Loucy (cell line): ENCODE results near the gene CDH15.
A peak's percentile ranks its signal among the peaks of the same experiment; 100 is the strongest.

Experiments used
- H2AFZ ChIP-seq: fragments of 200-600 bp; sonication (generic); 2 replicates; pipeline ENCODE4 v1.6.0; 2016; ENCODE audit warnings: antibody characterized with exemption, mild to moderate bottlenecking, low read length, moderate library complexity
- H3F3A ChIP-seq: fragments of 200-600 bp; 2 replicates; pipeline ENCODE4 v1.6.0; 2016; ENCODE audit warnings: antibody characterized with exemption, low read depth, mild to moderate bottlenecking
- H3K27me3 ChIP-seq: fragments of 200-600 bp; sonication (generic); 2 replicates; pipeline ENCODE4 v1.6.1; 2014; ENCODE audit warnings: low read length, mild to moderate bottlenecking; ENCODE audit not compliant: insufficient read depth, poor library complexity, severe bottlenecking
- H3K36me3 ChIP-seq: fragments of 200-600 bp; sonication (generic); 2 replicates; pipeline ENCODE4 v1.6.1; 2016; ENCODE audit warnings: low read length; ENCODE audit not compliant: insufficient read depth
- H3K4me1 ChIP-seq: fragments of 200-600 bp; sonication (generic); 2 replicates; pipeline ENCODE4 v1.5.1; 2014; ENCODE audit warnings: low read length, mild to moderate bottlenecking; ENCODE audit not compliant: insufficient read depth, poor library complexity, severe bottlenecking
- H3K4me2 ChIP-seq: fragments of 200-600 bp; sonication (generic); 2 replicates; pipeline ENCODE4 v1.6.0; 2014; ENCODE audit warnings: antibody characterized with exemption, low read length, low read depth, mild to moderate bottlenecking; ENCODE audit not compliant: poor library complexity, severe bottlenecking
- H3K4me3 ChIP-seq: fragments of 200-600 bp; sonication (generic); 2 replicates; pipeline ENCODE4 v1.5.1; 2014; ENCODE audit warnings: low read length, mild to moderate bottlenecking, mixed read lengths; ENCODE audit not compliant: poor library complexity, severe bottlenecking
- H3K79me2 ChIP-seq: fragments of 200-600 bp; sonication (generic); 2 replicates; pipeline ENCODE4 v1.6.1; 2014; ENCODE audit warnings: low read length; ENCODE audit not compliant: insufficient read depth
- H3K9ac ChIP-seq: fragments of 200-600 bp; sonication (generic); 2 replicates; pipeline ENCODE4 v1.6.0; 2014; ENCODE audit warnings: mild to moderate bottlenecking, low read depth, low read length, moderate library complexity; ENCODE audit not compliant: poor library complexity, severe bottlenecking
- H3K9me2 ChIP-seq: fragments of 200-600 bp; sonication (generic); replicated peaks from 2 replicates; pipeline ENCODE4 v1.6.1; 2016; ENCODE audit warnings: low read depth, low read length, mixed read lengths
- H3K9me3 ChIP-seq: fragments of 200-600 bp; sonication (generic); 2 replicates; pipeline ENCODE4 v1.6.1; 2014; ENCODE audit warnings: mild to moderate bottlenecking, antibody characterized with exemption, low read length, low read depth; ENCODE audit not compliant: insufficient read depth
- H4K20me1 ChIP-seq: fragments of 200-600 bp; sonication (generic); 2 replicates; pipeline ENCODE4 v1.6.0; 2014; ENCODE audit warnings: antibody characterized with exemption, low read length, mild to moderate bottlenecking; ENCODE audit not compliant: insufficient read depth, poor library complexity, severe bottlenecking
- CTCF ChIP-seq: fragments of 200-600 bp; sonication (generic); conservative IDR thresholded peaks from 2 replicates; pipeline ENCODE4 v1.5.1; 2014; ENCODE audit warnings: mild to moderate bottlenecking, antibody characterized with exemption, low read length
- EZH2phosphoT487 ChIP-seq: fragments of 200-600 bp; IDR thresholded peaks from 2 replicates; pipeline ENCODE4 v1.6.1; 2018; ENCODE audit warnings: antibody characterized with exemption, mild to moderate bottlenecking, moderate library complexity, borderline replicate concordance

CDH15 gene

GRCh38 chr16:89219365-89219764, 47.8 kb downstream of the CDH15 start:
- H3K4me3 ChIP-seq, result no peak overlapping the region
- no peaks in the 10 kb centered on the region for H4K20me1 ChIP-seq
- H3K9me3 ChIP-seq, result no peaks in the 10 kb centered on the region
- H3F3A ChIP-seq, result no peaks in the 10 kb centered on the region
- H2AFZ ChIP-seq, result no peak overlapping the region
- H3K4me2 ChIP-seq, result peak overlapping the region; percentile 24
- no peak for TF ChIP-seq EZH2phosphoT487
- TF ChIP-seq CTCF, result no peak
- no peaks in the 10 kb centered on the region for H3K36me3 ChIP-seq
- no peaks in the 10 kb centered on the region for H3K9me2 ChIP-seq
- H3K4me1 ChIP-seq, result peaks cover 2% of the 10 kb centered on the region
- H3K27me3 ChIP-seq, result no peaks in the 10 kb centered on the region
- H3K9ac ChIP-seq, result no peak overlapping the region
- H3K79me2 ChIP-seq, result peaks cover 6% of the 10 kb centered on the region; the same call in 1 of the 2 replicates

- no peak overlapping the region for H2AFZ ChIP-seq
- no peak overlapping the region for H3K4me2 ChIP-seq
- H3K9me3 ChIP-seq, result no peaks in the 10 kb centered on the region
- no peaks in the 10 kb centered on the region for H4K20me1 ChIP-seq
- H3K9me2 ChIP-seq, result no peaks in the 10 kb centered on the region
- no peak for TF ChIP-seq CTCF
- TF ChIP-seq EZH2phosphoT487, result no peak
- peaks cover 6% of the 10 kb centered on the region; the same call in 1 of the 2 replicates for H3K79me2 ChIP-seq
- no peaks in the 10 kb centered on the region for H3F3A ChIP-seq
- H3K36me3 ChIP-seq, result no peaks in the 10 kb centered on the region
- H3K4me1 ChIP-seq, result peaks cover 2% of the 10 kb centered on the region
- H3K4me3 ChIP-seq, result no peak overlapping the region
- H3K27me3 ChIP-seq, result no peaks in the 10 kb centered on the region
- no peak overlapping the region for H3K9ac ChIP-seq
Measured at GRCh38 chr16:89221604-89222003, 50.1 kb downstream of the CDH15 start.

- no peaks in the 10 kb centered on the region for H3K27me3 ChIP-seq
- no peak overlapping the region for H3K9ac ChIP-seq
- H3K36me3 ChIP-seq, result no peaks in the 10 kb centered on the region; the same call in 1 of the 2 replicates
- H3K4me2 ChIP-seq, result no peak overlapping the region
- no peaks in the 10 kb centered on the region for H3K4me1 ChIP-seq
- H4K20me1 ChIP-seq, result no peaks in the 10 kb centered on the region
- H2AFZ ChIP-seq, result no peak overlapping the region
- no peak overlapping the region for H3K4me3 ChIP-seq
- peaks cover 4% of the 10 kb centered on the region; the same call in 1 of the 2 replicates for H3K79me2 ChIP-seq
- no peak for TF ChIP-seq CTCF
- TF ChIP-seq EZH2phosphoT487, result no peak
- no peaks in the 10 kb centered on the region for H3F3A ChIP-seq
- H3K9me2 ChIP-seq, result no peaks in the 10 kb centered on the region
- no peaks in the 10 kb centered on the region for H3K9me3 ChIP-seq
Measured at GRCh38 chr16:89222931-89223330, 51.4 kb downstream of the CDH15 start.
